HepG2 (cell line): ENCODE results near the gene CDKL5. TPM values are rescaled to one million over a fixed set of nuclear protein-coding genes. Genes with fewer than 3 reads are reported as not detected.
A peak's percentile ranks its signal among the peaks of the same experiment; 100 is the strongest.

Experiments
- ATM ChIP-seq: fragments of 450-650 bp; IDR thresholded peaks from 2 replicates; pipeline ENCODE4 v1.7.1; 2017; ENCODE audit warnings: mild to moderate bottlenecking, borderline replicate concordance
- ETV5 ChIP-seq: IDR thresholded peaks from 2 replicates; pipeline ENCODE4 v1.6.1; 2018; ENCODE audit warnings: missing biosample characterization, missing genetic modification reagents, inconsistent platforms, borderline replicate concordance
- FOXP1 ChIP-seq, 2 experiments: fragments of 450-650 bp in 1 of 2; IDR thresholded peaks; 2 replicates each; pipeline ENCODE4 v1.6.1; 2017 to 2018; ENCODE audit warnings: antibody characterized with exemption in 1 of 2
- HMGXB4 ChIP-seq, 2 experiments: sonication (generic) in 1 of 2; formaldehyde crosslinking in 1 of 2; IDR thresholded peaks; 2 replicates each; pipeline versions ENCODE4 v1.4.0 to v1.6.1; 2018 to 2020; ENCODE audit warnings: missing genetic modification reagents in 2 of 2, borderline replicate concordance in 1 of 2, low read depth in 1 of 2, mild to moderate bottlenecking in 1 of 2, missing biosample characterization in 1 of 2
- HNF4G ChIP-seq, 2 experiments: sonication (generic) in 1 of 2; formaldehyde crosslinking in 1 of 2; IDR thresholded peaks; 2 replicates each; pipeline versions ENCODE4 v1.4.0 to v1.6.1; 2011 to 2020; ENCODE audit warnings: borderline replicate concordance in 2 of 2, low read depth in 2 of 2, mild to moderate bottlenecking in 2 of 2, low read length in 1 of 2, missing genetic modification reagents in 1 of 2, moderate library complexity in 1 of 2
- IKZF5 ChIP-seq: IDR thresholded peaks from 2 replicates; pipeline ENCODE4 v1.6.1; 2018; ENCODE audit warnings: missing genetic modification reagents, mild to moderate bottlenecking, missing compliant biosample characterization
- IRF2 ChIP-seq: IDR thresholded peaks from 2 replicates; pipeline ENCODE4 v1.6.1; 2018; ENCODE audit warnings: missing genetic modification reagents, missing compliant biosample characterization
- KAT8 ChIP-seq: IDR thresholded peaks from 2 replicates; pipeline ENCODE4 v1.6.1; 2016; ENCODE audit warnings: missing genetic modification reagents, missing compliant biosample characterization
- MTERF4 ChIP-seq: sonication (generic); formaldehyde crosslinking; IDR thresholded peaks from 2 replicates; pipeline ENCODE4 v1.8.0; 2023; ENCODE audit warnings: mild to moderate bottlenecking, missing genetic modification reagents
- SPEN ChIP-seq: sonication (generic); formaldehyde crosslinking; IDR thresholded peaks from 2 replicates; pipeline ENCODE4 v1.5.1; 2020; ENCODE audit warnings: low read depth, mild to moderate bottlenecking, missing genetic modification reagents
- SRF ChIP-seq: IDR thresholded peaks from 2 replicates; pipeline ENCODE4 v1.6.1; 2011; ENCODE audit warnings: mild to moderate bottlenecking, low read depth, low read length, moderate library complexity
- ZC3H13 ChIP-seq: sonication (generic); formaldehyde crosslinking; IDR thresholded peaks from 2 replicates; pipeline ENCODE4 v1.8.1; 2023; ENCODE audit warnings: mild to moderate bottlenecking, missing genetic modification reagents, moderate library complexity
- ZFX ChIP-seq: sonication (generic); formaldehyde crosslinking; IDR thresholded peaks from 2 replicates; pipeline ENCODE4 v1.4.0; 2020; ENCODE audit warnings: mild to moderate bottlenecking, low read depth, missing genetic modification reagents, moderate library complexity
- ZGPAT ChIP-seq: IDR thresholded peaks from 2 replicates; pipeline ENCODE4 v1.6.1; 2016; ENCODE audit warnings: mild to moderate bottlenecking
- ZMYM3 ChIP-seq: sonication (generic); formaldehyde crosslinking; IDR thresholded peaks from 2 replicates; pipeline ENCODE4 v1.5.1; 2020; ENCODE audit warnings: mild to moderate bottlenecking, missing genetic modification reagents
- ZNF296 ChIP-seq: sonication (generic); formaldehyde crosslinking; conservative IDR thresholded peaks from 2 replicates; pipeline ENCODE4 v1.5.0; 2020; ENCODE audit warnings: mild to moderate bottlenecking, missing genetic modification reagents
- ZNF569 ChIP-seq: sonication (generic); formaldehyde crosslinking; IDR thresholded peaks from 2 replicates; pipeline ENCODE4 v1.5.0; 2020; ENCODE audit warnings: mild to moderate bottlenecking, missing genetic modification reagents, moderate library complexity, borderline replicate concordance
- ZNF639 ChIP-seq: conservative IDR thresholded peaks from 2 replicates; pipeline ENCODE4 v1.6.1; 2018; ENCODE audit warnings: missing genetic modification reagents
- ZNF709 ChIP-seq: sonication (generic); formaldehyde crosslinking; IDR thresholded peaks from 2 replicates; pipeline ENCODE4 v1.5.0; 2020; ENCODE audit warnings: mild to moderate bottlenecking, missing genetic modification reagents
- polyA plus RNA-seq, 8 experiments: library from polyadenylated mRNA; depleted of rRNA in 3 of 8; stranded (reverse) in 7 of 8; unstranded in 1 of 8; fragments of >200 nt; fragmentation: Illumina TruSeq in 4 of 8; extraction: Trizol in 4 of 8; gene quantifications; 2 replicates each; pipeline versions ENCODE4 v1.2.1 to v1.2.3, GENCODE V29; 2011 to 2016; ENCODE audit warnings: low read depth in 4 of 8, missing spikeins in 1 of 8, mixed read lengths in 1 of 8; ENCODE audit not compliant: insufficient read depth in 1 of 8
- total RNA-seq, 5 experiments: library from RNA; depleted of rRNA; stranded (reverse); fragments of >200 nt; fragmentation: Illumina TruSeq; extraction: Trizol; gene quantifications; 2 replicates each; pipeline ENCODE4 v1.2.3, GENCODE V29; 2016; ENCODE audit warnings: low read depth in 1 of 5

CDKL5 gene
- total and polyA plus RNA-seq, 2 of the 13 experiments (the other 11 are each of a cell fraction or from before 2014, with no cell fraction given), result 2.8 to 7.0 TPM

GRCh38 chrX:18674788-18675735 lies 249.7 kb downstream of the CDKL5 start (continued):
- TF ChIP-seq FOXP1 (IDR thresholded peaks at IDR 0.05) (no peak), FOXP1 (CRISPR knock-in tag; IDR thresholded peaks at IDR 0.05) (no peak), ZC3H13 (CRISPR knock-in tag) (0 out of 2 replicates have a peak, but pooled peaks have one; percentile 30), HNF4G (IDR thresholded peaks at IDR 0.05; ENCODE audit: borderline replicate concordance, low read depth, low read length) (no peak), HNF4G (CRISPR knock-in tag; IDR thresholded peaks at IDR 0.05; ENCODE audit: borderline replicate concordance, low read depth) (no peak), MTERF4 (no peak), ZNF569 (CRISPR knock-in tag) (no peak), IRF2 (peak; percentile 38; the same call in 1 of the 2 replicates), ZNF709 (CRISPR knock-in tag) (0 out of 2 replicates have a peak, but pooled peaks have one; percentile 38), ZFX (peak; percentile 34), ZMYM3 (CRISPR knock-in tag) (peak; percentile 66; the same call in 1 of the 2 replicates), ZNF296 (CRISPR knock-in tag) (no peak), ZNF639 (CRISPR knock-in tag) (no peak), SRF (no peak), HMGXB4 (CRISPR knock-in tag; IDR thresholded peaks at IDR 0.05; ENCODE audit: borderline replicate concordance in 1 of 2, low read depth in 1 of 2) (peak; percentile 71 to 91; a peak in 3 of 4 replicates), ETV5 (peak; percentile 57; the same call in 1 of the 2 replicates), ZGPAT (CRISPR knock-in tag) (peak; percentile 70), IKZF5 (CRISPR knock-in tag) (0 out of 2 replicates have a peak, but pooled peaks have one; percentile 21), ATM (no peak), SPEN (CRISPR knock-in tag) (0 out of 2 replicates have a peak, but pooled peaks have one; percentile 35), KAT8 (no peak)
